Breast epithelium (tissue), 3 donors: ENCODE results near the gene COL25A1.

Source experiments
- CTCF ChIP-seq, 3 donors: fragments of 450-650 bp; IDR thresholded peaks; one replicate each; pipeline ENCODE4 v1.5.1; 2016 to 2017; ENCODE audit warnings: antibody characterized with exemption in 3 of 3, mild to moderate bottlenecking in 3 of 3, moderate library complexity in 3 of 3
- POLR2AphosphoS5 ChIP-seq, 3 donors: sonication (generic); formaldehyde crosslinking; IDR thresholded peaks; one replicate each; pipeline ENCODE4 v1.6.1; 2017; ENCODE audit warnings: antibody characterized with exemption in 3 of 3

DNA sequence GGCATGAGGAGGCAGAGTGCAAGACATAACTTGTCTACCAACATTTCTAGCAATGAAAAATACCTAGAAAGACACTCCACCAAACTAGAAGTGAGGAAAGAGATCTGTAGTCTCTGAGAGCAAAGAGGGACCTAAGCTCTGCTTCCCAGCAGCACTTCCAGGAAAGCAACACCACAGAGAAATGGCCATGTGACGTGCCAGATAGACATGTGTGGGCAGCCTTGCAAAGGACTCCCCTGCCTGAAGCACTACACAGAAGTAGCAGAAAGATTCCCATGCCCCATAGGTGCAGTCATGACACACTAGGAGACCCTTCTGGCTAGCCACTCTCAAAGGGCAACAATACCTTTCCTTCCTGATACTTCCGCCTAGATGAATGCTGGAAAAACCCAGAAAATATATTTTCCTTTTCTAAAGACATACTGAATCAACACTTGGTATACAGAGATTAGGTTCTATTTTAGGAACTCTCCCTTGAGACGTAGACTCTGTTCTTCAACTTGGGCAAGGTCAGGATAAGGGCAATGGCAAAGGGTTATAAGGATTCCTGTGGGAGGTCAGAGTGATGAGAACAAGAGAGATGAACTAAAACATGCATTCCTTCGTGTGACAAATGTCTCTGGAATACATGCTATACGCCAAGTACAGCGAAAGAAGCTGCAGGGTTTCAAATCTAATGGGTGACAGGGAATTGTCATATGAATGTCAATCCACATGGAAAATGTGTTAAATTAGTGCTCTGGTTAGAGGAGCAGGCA lies 352.1 kb downstream of the COL25A1 start:
- no peak for TF ChIP-seq POLR2AphosphoS5 (IDR thresholded peaks at IDR 0.05)
- no peak for TF ChIP-seq CTCF (IDR thresholded peaks at IDR 0.05)
